Left ventricle myocardium inferior (tissue), 1 donor: Measurements from ENCODE around the gene CNNM3. TPM values are rescaled to one million over a fixed set of nuclear protein-coding genes. Genes with fewer than 3 reads are reported as not detected.
A peak's percentile ranks its signal among the peaks of the same experiment; 100 is the strongest.

ENCODE experiments used
- DNase-seq: peaks from one replicate; pipeline ENCODE4 v3.0.0-alpha.2; 2020
- H3K27ac ChIP-seq: fragments of 200-600 bp; replicated peaks from 2 replicates; pipeline ENCODE4 v1.8.0; 2021
- H3K27me3 ChIP-seq: fragments of 200-600 bp; 2 replicates; pipeline ENCODE4 v1.8.0; 2021; ENCODE audit warnings: low read depth
- H3K36me3 ChIP-seq: fragments of 200-600 bp; 2 replicates; pipeline ENCODE4 v1.8.0; 2021
- H3K4me1 ChIP-seq: fragments of 200-600 bp; 2 replicates; pipeline ENCODE4 v1.8.0; 2021
- H3K4me3 ChIP-seq: fragments of 200-600 bp; 2 replicates; pipeline ENCODE4 v1.8.0; 2021; ENCODE audit warnings: mild to moderate bottlenecking, moderate library complexity
- H3K9me3 ChIP-seq: fragments of 200-600 bp; replicated peaks from 2 replicates; pipeline ENCODE4 v1.8.0; 2021
- CTCF ChIP-seq: fragments of 200-600 bp; IDR thresholded peaks from 2 replicates; pipeline ENCODE4 v1.8.0; 2021; ENCODE audit warnings: antibody characterized with exemption, mild to moderate bottlenecking, borderline replicate concordance
- intact Hi-C: fragments of 100-400 bp; cut with micrococcal nuclease; formaldehyde crosslinking; loops from one replicate; pipeline ENCODE4 v1.11.0; 2022
- total RNA-seq: library from RNA; stranded (reverse); fragmentation: NEBNext Ultra II Directional; extraction: Animal tissue kit (Norgen Biotek cat#: 25700); gene quantifications from one replicate; pipeline ENCODE4 v1.2.1, GENCODE V29; 2021
- donor health status: DM: no; HTN: yes; CAD: no; lungs with severe emphysema.

Gene CNNM3
- total RNA-seq, 1 donor from 2014 or later, result 11.1 TPM

GRCh38 chr2:96847586-96847985, 31.5 kb downstream of the CNNM3 start:
- Histone ChIP-seq H3K4me1 (peaks cover 32% of the 10 kb centered on the region), H3K27ac (peak overlapping the region; percentile 31), H3K4me3 (no peak overlapping the region), H3K27me3 (no peaks in the 10 kb centered on the region), H3K9me3 (no peaks in the 10 kb centered on the region), H3K36me3 (peaks cover 62% of the 10 kb centered on the region)
- intact Hi-C loops, result no loop called here
- no peak for DNase-seq
- TF ChIP-seq CTCF, result no peak

- DNase-seq, result no peak
- intact Hi-C loops, result no loop called here
- Histone ChIP-seq H3K9me3 (no peaks in the 10 kb centered on the region), H3K36me3 (peaks cover 69% of the 10 kb centered on the region), H3K27me3 (no peaks in the 10 kb centered on the region), H3K4me3 (no peak overlapping the region), H3K4me1 (peaks cover 25% of the 10 kb centered on the region), H3K27ac (peak overlapping the region; percentile 31)
- no peak for TF ChIP-seq CTCF
Measured at GRCh38 chr2:96848264-96848663, 32.2 kb downstream of the CNNM3 start.

- Histone ChIP-seq H3K9me3 (no peaks in the 10 kb centered on the region), H3K36me3 (peaks cover 64% of the 10 kb centered on the region), H3K4me1 (peaks cover 24% of the 10 kb centered on the region), H3K4me3 (no peak overlapping the region), H3K27ac (no peak overlapping the region), H3K27me3 (no peaks in the 10 kb centered on the region)
- intact Hi-C loops, result no loop called here
- DNase-seq, result no peak
- no peak for TF ChIP-seq CTCF
Measured at GRCh38 chr2:96852667-96853066, 36.6 kb downstream of the CNNM3 start.

- peaks cover 57% of the 10 kb centered on the region for H3K36me3 ChIP-seq
- DNase-seq, result no peak
Measured at GRCh38 chr2:96853321-96853720, 37.3 kb downstream of the CNNM3 start.

GRCh38 chr2:96856776-96857666, 41.0 kb downstream of the CNNM3 start:
- intact Hi-C loops, result loop anchor here (5.0 kb wide), 1 partner anchor 95 kb away; no protein-coding TSS in a partner anchor

More at GRCh38 chr2:96853321-96853720, 37.3 kb downstream of the CNNM3 start:
- Histone ChIP-seq H3K4me3 (no peak overlapping the region), H3K4me1 (peaks cover 19% of the 10 kb centered on the region), H3K9me3 (no peaks in the 10 kb centered on the region), H3K27me3 (no peaks in the 10 kb centered on the region), H3K27ac (no peak overlapping the region)
- intact Hi-C loops, result no loop called here
- TF ChIP-seq CTCF, result no peak

More at GRCh38 chr2:96856776-96857666, 41.0 kb downstream of the CNNM3 start:
- Histone ChIP-seq H3K4me1 (peaks cover 51% of the 10 kb centered on the region), H3K4me3 (peak overlapping the region; percentile 90), H3K27ac (peak overlapping the region; percentile 87), H3K27me3 (no peaks in the 10 kb centered on the region), H3K36me3 (peaks cover 43% of the 10 kb centered on the region), H3K9me3 (no peaks in the 10 kb centered on the region)
- TF ChIP-seq CTCF, result no peak
- DNase-seq, result no peak
